HG02885 (cell line): ENCODE data around the gene C1QTNF12.

Source experiments
- ATAC-seq: cut with Tn5 transposase; IDR thresholded peaks from one replicate; pipeline ENCODE4 v1.9.1; 2021; ENCODE audit warnings: mild to moderate bottlenecking; ENCODE audit not compliant: unreplicated experiment, poor library complexity

C1QTNF12 gene

DNA sequence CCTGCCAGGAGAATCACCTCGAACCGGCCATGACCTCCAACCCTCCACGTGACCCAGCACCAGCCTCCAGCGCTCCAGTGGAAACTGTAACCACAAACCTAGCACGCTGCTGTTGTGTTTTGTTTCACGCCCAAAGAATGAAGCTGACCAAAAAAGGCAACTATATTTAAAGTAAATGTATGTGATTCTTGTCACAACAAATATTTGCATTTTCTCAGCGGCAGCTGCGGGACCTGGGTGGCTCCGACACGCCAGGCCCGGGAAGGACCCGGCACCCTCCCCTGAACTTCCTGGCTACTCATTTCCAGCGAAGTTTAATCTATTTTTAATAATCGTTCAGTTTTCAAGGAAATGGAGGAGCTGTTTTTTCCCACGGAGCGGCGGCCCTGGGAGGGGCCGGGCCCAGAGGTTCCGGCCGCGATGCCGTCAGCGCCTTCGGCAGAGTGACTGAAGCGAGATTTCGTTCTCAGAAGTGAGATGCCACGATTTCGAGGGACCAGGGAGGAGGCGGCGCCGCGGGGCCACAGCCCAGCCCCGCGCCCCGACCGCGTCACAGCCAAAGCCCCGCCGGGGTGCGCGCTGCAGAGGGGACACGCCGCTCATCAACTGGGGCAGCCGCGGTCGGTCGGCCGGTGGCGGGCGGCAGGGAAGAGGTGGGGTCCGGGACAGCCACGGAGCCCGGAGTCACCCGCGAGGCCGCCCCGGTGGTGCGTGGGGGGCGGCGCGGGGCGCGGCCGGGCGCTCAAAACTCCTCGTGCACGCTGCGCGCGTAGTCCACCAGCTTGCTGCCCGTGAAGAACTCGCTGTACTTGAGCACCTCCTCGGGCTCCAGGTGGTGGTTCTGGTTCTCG lies 29.5 kb downstream of the C1QTNF12 start:
- ATAC-seq, result no peak

- ATAC-seq, result no peak
Measured at GRCh38 chr1:1215881-1216605, 30.5 kb downstream of the C1QTNF12 start.

DNA sequence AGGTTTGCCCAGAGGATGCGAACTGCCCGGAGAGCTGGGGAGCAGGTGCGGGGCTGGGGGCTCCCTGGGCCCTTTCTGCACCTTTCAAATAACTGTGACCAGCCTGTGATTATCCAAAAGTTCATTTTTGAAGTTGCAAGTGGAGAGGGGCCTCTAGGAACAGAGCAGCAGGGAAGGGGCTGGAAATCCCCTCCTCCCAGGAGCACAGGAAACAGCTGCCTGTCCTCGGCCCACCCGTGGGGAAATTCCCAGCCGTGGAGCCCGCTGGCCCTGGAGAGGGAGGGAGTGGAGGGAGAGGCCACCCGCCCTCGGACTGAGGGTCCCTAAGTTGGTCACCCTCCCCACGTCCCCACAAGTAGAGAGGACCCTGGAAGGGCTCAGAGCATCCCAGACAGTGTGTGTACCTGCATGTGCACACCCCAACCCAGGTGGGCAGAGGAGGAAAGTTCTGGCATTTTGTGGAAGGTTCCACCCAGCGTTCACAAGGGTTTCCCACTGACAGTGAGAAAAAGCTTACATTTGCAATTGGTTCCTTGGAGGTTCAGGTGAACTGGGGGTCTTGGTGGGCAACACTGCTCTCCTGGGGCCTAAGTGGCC lies 31.3 kb downstream of the C1QTNF12 start:
- ATAC-seq, result no peak

GRCh38 chr1:1213345-1214265 lies 32.9 kb downstream of the C1QTNF12 start, which contains the start of gene TNFRSF4:
Gene TNFRSF4 (minus strand): TSS chr1:1214153. CDS start chr1:1214127, 26 bp downstream.
- ATAC-seq, result no peak

GRCh38 chr1:1212780-1213344 lies 33.7 kb downstream of the C1QTNF12 start:
- ATAC-seq, result no peak

DNA sequence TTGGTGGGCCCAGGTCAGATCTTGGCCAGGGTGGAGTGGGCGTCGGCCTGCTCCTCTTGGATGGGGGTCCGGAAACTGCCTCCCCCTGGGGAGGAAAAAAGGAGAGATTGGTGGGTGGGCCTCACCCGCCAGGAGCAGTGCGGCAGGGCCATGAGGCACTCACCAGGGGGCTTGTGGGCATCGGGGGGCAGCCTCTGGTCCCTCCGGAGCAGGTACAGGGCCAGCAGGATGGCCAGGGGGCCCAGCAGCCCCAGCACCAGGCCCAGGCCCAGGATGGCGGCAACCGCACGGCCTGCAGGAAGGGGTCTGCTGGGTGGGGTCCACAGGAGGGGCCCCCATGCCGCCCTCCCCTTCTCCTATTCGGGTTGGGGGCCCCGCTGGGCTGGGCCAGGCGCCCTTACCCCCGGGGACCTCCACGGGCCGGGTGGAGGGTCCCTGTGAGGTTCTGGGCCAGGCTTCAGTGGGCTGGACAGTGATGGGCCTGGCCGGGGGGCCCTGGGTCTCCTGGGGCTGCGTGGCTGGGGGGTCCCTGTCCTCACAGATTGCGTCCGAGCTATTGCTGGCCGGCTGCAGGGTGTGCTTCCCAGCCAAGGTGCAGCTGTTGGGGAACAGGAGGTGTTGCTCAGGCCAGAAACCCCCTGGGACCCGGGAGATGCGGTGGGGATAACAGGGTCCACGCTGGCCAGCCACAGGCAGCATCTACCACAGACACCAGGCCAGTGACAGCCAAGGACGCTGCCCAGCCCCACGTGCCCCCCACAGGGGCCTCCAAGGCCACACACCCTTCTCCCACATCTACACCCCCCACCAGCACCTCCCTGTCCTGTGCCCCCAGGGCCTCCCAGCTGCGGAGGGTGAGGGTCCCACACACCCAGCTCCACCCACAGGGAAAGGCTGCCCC lies 34.7 kb downstream of the C1QTNF12 start:
- no peak for ATAC-seq

- ATAC-seq, result no peak
Measured at GRCh38 chr1:1210726-1211540, 35.6 kb downstream of the C1QTNF12 start.

GRCh38 chr1:1208713-1209433 lies 37.6 kb downstream of the C1QTNF12 start:
- ATAC-seq, result no peak

DNA sequence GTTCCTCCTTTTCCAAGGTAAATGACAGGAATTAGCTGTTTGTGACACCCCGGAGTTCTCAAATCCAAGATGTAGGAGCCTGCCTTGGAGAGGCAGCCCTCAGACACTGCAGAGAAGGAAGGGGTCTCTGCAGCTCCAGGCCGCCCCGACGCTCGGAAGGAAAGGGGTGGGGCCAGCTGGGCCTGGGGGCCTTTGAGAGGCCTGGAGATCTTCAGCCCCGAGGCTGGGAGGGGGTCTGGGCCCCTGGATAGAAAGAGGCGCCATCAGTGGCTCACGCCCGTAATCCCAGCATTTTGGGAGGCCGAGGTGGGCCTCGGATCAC lies 39.0 kb downstream of the C1QTNF12 start:
- ATAC-seq, result no peak

GRCh38 chr1:1206966-1207531 lies 39.5 kb downstream of the C1QTNF12 start:
- no peak for ATAC-seq

- ATAC-seq, result no peak
Measured at GRCh38 chr1:1206376-1206965, 40.1 kb downstream of the C1QTNF12 start, which contains the start of gene TNFRSF18. Gene TNFRSF18 (minus strand): TSS chr1:1206592. CDS start chr1:1206571, 21 bp downstream.

- no peak for ATAC-seq
Measured at GRCh38 chr1:1205769-1206375, 40.6 kb downstream of the C1QTNF12 start.

DNA sequence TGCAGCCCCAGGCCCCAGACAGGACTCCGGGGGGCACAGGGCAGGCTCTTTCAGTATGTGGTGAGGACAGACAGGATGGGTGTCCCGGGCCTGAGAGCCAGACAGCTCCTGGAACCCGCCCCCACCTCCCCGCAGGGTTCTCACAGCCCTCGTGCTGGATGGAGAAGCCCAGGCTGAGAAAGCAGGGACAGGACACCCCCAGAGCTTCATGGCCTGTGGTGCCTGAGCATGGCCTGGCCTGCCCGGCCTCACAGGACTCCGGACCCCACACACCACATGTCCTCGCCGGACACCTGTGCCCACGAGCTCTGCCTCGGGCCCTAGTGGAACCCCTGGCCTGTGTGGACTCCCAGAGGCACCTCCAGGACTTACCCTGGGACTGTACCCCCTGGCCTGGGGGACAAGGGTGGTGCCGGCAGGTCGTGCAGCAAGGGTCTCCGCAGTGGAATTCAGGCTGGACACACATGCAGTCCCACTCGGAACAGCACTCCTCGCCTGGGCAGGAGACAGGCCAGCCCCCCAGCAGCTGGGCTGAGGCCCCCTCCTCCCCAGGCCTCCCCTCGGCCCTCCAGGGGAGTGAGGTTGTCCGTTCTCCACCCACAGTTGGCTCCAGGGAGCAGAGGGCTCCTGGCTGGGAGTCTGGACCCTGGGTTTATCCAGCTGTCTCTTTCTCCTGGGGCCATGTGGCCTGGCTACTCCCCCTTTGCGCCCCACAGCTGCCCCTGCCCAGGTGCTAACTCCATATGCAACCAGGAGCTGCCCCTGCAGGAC lies 41.3 kb downstream of the C1QTNF12 start:
- no peak for ATAC-seq

- ATAC-seq, result no peak
Measured at GRCh38 chr1:1204425-1204920, 42.0 kb downstream of the C1QTNF12 start.
